Pons (tissue), 1 donor: ENCODE results near the gene CSNK1D.

Experiments
- DNase-seq: peaks from one replicate; pipeline ENCODE4 v3.0.0-alpha.2; 2016; ENCODE audit warnings: low spot score

Gene CSNK1D

DNA sequence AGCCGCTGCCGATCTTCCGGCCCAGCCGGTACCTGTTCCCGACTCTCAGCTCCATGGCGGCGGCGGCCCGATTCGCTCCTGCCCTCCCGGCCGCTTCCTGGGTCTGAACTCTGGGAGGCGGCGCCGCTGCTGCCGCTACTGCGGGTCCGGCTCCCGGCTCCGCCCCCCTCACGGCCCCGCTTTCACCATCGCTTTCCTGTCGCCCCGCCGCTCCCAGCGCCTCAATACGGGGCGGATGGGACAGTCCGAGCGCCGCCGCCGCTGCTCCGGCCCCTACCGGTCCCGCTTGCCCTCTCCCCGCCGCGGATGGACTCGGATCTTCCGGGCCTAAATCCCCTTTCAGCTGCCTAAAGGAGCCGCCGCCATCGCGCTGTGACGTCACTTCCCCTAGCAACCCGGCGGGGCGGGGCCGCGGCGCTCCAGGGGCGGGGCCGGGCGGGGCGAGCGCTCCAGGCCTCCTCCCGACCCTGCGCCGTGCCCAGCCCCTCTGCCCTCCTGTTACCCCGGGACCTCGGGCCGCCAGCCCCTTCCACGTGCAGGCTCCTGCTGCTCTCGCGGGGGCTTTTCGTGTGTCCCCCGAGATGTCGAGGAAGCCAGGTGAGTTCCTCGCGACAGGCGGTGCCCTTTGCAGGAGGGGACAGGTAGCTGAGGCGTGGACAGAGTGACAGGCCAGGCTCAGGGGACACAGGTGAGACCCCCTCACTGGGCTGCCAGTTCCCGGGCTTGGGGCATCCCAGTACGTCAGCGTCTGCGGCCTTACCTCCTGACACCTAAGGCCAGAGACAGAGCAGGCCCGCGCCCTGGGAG is at the start of gene CSNK1D:
Gene CSNK1D, minus strand, starts transcription at position 374 of the 807 bp plus-strand sequence. Its CDS starts 319 bp downstream, at position 55.
- DNase-seq = peak; percentile 76

DNA sequence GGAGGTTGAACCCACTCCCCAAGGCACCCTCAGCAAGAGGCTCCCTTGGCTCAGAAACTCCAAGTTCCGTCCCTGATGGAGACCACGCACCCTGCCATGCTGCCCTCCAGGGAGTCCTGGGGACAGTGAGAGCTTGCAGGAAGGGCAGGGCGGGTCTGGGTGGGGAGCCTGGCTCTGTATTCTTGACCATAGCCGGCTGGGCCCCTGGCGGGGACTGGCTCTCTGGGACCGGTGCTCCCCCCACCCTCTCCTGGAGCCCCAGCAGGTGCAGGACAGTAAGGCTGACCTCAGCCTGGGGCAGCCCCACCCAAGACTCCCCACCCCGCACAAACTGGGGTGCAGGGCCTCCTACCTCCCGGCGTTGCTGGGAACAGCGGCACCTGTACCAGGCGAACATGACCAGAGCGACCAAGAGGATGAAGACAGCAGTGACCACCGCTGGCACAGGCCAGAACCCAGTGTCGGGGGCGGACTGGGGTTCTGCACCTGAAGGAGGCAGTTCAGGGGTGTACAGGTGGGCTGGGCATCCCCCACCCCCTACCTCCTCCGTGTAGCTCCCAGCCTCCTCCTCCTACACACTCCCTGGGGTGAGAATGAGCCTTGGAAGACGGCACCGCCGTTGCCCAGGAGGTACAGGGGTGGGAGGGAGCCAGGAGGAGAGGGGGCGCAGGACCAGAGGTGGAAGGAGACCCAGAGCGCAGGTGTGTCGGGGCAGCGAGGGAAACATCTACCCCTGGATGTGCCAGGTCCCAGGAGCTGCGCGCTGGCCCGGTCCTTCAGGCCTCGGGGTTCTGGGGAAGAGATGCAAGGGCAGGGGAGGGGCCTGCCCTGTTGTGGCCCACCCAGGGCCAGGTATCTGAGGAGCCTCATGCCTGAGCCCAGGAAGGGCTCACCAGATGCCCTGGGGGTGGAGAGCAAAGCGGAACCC is 49.3 kb upstream of the CSNK1D start:
- DNase-seq = no peak

DNA sequence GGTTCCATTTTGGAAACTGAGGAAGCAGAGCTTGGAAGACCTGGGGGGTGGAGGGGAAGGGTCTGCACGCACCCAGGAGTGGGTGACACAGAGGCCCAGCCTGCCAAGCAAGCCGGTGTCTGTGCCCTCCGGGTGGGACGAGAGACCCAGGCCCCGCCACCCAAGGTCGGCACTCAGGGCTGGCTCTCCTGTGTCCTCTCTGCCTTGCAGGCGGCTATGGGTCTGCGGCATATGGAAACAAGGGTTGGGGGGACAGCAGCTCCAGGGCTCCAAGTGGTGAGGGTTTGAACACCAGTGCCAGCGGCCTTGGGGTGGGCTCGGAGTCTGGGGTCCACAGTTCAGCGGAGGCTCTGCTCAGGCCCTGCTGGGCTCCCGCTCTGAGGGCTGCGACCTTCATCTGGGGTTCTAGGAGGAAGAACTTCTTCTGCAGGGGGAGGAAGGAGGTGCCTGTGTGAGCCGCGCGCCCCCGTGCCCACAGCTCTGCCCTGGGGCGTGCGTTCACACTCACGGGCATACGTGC is 48.5 kb upstream of the CSNK1D start:
- no peak for DNase-seq

DNA sequence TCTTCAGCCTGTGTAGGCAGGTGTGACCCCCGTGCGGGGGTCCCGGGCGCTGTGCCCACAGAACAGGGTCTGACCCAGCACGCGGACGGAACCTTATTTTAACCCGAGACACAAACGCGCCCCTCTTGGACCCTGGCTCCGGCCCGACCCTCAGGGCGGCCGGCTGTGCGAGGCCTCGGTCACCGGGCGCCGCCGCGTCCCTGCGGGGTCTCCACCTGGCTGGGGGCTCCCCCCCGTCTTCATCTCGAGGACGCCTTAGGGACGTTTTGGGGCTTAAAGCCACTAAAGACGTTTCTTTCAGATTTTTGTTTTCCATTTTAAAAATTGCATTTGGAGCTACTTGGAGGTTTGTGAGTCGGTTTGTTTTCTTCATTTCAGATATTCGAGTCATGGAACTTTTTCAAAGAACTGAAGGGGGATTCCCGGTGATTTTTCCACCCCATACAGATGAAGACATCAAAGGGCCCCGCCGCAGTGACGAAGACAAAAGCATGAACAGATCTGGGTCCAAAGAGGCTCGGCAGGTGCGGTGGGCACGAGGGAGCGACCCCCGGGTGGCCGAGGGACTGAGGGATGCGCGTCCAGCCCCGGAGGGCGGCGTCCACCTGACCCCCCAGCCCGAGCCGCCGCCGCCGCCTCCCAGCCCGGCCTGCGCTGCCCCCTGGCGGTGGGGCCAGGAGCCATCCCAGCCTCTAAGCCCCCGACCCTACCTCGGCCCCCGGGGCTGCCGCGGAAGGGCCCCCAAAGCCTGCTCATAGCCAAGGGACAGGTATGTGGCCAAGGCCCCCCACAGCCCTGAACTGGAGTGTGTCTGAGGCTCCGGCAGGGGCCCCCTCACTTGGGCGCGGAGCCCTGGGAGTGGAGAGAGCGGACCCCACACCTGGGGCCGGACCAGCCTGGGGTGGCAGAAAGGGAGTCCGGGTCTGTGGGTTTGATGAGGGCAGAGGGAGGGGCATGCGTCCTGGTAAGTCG is 47.7 kb upstream of the CSNK1D start:
- no peak for DNase-seq

DNA sequence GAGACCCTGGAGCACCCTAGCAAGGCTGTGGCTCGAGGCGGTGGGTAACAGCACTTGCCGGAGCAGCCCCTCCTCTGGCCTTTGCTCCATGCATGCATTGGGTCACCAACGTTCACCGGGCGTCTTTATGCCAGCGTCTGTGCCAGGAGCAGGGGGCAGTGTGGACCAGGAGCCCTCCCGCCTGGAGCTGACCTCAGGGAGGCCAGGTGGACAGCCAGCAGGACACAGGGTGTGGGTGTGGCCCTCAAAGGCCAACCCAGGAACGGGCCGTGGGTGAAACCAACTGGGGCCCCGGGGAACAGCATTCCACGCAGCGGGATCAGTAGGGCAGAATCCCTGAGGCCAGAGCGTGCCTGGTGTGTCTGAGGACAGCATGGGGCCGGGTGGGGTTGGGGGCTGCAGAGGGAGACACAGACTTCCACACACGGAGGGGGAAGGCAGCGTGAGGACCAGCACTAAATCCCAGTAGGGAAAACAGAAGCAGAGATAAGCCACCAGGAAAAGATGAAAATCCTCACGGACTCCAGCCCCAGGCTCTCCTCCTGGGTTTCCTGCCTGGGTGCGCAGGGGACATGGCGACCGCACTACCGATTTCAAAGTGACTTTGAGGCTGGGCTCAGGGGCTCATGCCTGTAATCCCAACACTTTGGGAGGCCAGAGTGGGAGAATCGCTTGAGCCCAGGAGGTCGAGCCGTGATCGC is 46.8 kb upstream of the CSNK1D start:
- DNase-seq = no peak

DNA sequence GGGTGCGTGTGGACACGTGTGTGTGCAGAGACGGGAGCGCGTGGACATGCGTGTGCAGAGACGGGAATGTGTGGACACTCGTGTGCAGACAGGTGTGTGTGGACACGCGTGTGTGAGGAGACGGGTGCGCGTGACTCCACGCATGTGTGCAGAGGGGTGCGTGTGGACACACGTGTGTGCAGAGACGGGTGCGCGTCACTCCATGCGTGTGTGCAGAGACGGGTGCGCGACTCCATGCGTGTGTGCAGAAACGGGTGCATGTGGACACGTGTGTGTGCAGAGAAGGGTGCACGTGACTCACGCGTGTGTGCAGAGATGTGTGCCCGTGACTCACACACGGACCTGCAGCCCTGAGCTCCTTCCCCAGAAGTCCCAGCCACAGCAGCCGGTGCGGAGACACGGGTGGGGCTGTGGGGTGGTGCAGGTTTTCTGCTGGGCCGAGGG is 46.1 kb upstream of the CSNK1D start:
- no peak for DNase-seq

DNA sequence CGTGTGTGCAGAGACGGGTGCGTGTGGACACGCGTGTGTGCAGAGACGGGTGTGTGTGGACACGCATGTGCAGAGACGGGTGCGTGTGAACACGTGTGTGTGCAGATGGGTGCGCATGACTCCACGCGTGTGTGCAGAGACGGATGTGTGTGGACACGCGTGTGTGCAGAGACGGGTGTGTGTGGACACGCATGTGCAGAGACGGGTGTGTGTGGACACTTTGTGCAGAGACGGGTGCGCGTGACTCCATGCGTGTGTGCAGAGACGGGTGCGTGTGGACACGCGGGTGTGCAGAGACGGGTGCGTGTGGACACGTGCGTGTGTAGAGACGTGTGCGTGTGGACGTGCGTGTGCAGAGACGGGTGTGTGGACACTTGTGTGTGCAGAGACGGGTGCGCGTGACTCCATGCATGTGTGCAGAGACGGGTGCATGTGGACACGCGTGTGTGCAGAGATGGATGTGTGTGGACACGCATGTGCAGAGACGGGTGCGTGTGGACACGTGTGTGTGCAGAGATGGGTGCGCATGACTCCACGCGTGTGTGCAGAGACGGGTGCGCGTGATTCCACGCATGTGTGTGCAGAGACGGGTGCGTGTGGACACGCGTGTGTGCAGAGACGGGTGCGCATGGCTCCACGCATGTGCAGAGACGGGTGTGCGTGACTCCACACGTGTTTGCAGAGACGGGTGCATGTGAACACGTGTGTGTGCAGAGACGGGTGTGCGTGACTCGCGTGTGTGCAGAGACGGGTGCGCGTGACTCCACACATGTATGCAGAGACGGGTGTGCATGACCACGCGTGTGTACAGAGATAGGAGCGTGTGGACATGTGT is 45.5 kb upstream of the CSNK1D start:
- DNase-seq = no peak

DNA sequence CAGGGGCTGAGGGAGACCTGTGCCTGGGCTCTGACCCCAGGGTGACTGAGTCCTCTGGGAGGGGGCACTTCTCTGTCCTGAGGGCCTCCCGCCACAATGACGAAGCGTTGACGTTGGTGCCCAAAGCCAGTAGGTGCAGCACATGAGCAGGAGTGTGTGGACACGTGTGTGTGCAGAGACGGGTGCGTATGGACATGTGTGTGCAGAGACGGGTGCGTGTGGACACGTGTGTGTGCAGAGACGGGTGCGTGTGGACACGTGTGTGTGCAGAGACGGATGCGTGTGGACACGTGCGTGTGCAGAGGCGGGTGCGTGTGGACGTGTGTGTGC is 44.6 kb upstream of the CSNK1D start:
- DNase-seq = no peak

DNA sequence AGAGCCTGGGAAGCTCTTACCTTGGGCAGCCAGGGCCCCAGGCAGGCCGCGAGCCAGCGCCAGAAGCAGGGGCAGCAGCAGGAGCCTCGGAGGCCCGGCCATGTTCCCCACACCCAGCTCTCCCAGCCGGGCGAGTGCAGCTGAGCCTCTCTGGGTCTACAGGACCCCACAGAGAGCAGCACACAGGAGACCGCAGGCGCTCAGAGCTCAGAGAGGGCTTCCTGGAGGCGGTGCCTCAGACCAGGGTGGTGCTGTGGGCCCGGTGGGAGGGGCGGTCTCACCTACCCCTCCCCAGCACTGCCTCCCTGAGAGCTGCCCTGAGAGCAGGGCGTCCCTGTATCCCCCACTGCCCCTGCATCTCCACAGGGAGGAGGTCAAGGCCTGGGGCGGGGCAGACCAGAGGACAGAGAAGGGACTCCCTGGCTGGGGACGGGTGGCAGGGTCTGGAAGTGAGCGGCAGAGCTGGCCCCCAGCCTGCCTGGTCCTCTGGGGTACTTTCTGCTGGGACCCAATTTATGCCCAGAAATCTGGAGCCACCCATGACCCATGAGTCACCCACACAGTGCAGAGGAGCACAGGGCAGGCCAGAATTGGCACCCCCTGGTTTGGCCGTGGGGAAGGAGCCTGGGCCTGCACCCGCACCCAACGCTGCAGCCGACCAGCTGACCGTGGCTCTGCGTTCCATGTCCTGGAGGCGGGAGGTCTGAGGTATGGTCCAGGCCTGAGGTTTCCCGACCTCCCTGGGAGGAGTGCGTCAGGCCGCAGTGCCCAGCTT is 44.1 kb upstream of the CSNK1D start, which contains the start of gene CD7:
Gene CD7, minus strand, starts transcription at position 215 of the 775 bp plus-strand sequence. Its CDS starts 113 bp downstream, at position 102.
- DNase-seq = no peak

DNA sequence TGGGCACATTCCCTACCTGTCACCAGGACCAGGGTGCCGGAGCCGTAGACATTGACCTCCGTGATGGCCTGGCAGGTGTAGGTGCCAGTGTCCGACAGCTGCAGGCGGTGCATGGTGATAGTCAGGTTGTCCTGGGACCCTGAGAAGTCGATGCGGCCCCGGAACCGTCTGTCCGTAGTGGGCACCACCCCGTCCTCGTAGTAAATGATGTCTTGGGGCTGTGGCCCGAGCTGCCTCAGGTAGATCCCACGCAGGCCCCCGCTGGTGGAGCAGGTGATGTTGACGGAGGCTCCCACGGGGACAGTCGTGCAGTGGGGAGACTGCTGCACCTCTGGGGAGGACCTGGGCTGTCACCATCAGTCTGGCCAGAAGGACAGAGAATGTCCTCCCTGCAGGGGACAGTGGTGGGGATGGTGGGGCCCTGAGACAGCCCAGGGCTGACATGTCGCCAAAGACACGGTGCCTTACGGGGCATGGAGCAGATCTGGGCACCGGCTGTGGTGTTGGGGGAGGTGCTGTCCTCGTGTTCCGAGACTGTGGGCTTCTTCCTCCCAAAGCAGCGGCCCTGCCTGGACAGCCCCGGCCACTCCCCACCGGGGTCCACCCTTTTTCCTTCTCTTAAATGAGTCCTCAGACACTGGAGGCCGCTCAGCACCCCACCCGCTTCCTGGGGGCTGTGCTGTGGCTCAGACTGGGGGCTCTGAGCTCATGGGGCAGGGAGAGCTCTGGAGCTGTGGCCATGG is 43.3 kb upstream of the CSNK1D start:
- no peak for DNase-seq

DNA sequence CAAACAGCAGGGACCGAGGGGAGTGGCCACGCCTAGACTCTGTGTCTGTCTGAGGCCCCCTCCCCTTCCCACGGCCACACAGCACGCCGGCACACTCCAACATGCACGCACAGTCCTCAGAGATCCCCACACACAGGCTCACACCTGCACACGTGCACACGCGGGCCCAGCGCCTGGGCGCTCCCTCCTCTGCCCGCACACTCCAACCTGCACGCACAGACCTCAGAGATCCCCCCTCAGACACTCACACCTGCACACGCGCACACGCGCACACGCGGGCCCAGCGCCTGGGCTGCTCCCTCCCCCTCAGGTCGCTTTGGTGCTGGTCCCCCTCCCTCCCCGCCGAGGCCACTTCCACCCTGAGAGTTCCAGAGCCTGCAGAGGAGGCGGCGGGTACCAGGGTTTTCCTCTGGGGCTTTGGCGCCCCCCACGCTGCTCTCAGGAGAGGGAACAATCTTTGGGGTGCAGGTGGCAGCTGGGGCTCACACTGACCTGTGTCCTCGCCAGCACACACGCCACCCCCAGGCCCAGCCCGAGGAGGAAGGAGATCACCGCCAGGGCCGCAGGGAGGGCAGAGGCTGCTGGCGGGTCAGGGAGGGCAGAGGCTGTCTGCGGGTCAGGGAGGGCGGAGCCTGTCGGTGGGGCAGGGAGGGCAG is 42.3 kb upstream of the CSNK1D start:
- DNase-seq = no peak

DNA sequence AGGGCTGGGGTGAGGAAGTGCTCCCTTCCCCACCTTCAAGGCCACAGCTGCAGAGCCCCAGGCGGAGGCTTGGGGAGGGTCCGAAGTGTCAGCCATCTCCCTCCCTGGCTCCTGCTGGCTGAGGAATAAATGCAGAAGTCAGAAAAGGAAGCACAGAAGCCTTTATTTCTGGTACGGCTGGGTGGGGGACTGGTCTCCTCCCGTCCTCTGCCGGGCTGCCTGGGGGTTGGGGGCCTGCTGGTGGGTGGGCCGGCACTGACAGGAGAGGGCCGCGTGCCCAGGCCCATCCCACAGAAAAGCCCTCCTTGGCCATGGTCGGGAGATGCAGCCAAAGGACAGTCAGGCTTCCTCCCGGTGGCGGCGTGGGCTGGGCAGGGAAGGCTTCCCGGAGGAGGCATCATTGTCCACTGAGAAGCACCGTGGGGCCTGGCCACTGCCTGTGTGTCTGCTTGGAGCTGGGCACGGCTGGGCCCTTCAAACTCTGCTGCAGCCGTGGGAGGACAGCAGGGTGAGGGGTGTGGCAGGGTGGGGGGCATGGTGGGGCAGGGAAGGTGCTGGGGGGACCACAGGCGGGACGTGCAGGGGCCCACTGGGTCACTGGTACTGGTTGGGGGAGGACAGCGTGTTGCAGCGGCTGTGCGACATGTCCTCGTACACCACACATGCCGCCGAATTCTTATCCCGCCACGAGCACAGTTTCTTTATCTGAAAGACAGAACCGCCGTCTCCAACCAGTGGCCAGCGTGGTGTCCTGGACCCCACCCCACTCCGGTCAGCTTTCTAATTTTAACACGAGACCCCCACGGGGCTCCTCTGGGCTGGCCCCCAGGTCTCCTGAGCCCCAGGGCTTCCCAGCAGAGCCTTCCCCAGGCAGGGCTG is 41.5 kb upstream of the CSNK1D start:
- DNase-seq = no peak

DNA sequence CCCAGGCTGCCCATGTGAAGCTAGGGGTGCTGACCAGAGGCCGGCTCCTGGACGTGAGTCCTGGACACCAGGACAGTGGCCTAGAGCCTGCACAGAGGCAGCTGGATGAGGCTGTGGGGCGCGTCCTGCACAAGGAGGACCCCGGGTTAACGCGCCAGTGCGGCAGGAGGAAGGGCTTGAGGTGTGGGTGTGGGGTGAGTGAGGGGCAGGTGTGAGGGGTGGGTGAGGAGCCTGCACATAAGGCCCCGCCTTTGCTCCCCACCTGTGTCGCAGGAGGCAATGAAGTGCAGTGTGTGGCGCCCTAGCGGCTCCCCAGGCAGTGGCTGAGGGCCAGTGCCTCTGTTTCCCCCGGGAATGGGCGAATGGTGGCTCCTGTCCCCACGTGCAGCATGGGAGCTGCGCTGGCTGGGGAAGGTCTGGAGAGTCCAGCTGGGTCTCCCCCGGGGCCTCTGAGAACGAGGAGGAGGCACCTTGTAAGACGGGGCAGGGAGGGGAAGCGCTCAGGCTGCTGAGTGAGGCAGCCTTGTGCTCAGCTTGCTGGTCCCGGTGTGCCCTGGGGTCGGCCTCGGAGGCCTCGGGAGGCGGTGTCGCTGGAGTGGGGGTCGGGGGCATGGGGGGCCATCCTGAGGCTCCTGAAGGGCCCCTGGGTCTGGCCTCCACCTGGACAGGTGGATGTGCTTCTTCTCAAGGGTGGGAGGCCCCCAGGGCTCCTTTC is 40.7 kb upstream of the CSNK1D start:
- no peak for DNase-seq

DNA sequence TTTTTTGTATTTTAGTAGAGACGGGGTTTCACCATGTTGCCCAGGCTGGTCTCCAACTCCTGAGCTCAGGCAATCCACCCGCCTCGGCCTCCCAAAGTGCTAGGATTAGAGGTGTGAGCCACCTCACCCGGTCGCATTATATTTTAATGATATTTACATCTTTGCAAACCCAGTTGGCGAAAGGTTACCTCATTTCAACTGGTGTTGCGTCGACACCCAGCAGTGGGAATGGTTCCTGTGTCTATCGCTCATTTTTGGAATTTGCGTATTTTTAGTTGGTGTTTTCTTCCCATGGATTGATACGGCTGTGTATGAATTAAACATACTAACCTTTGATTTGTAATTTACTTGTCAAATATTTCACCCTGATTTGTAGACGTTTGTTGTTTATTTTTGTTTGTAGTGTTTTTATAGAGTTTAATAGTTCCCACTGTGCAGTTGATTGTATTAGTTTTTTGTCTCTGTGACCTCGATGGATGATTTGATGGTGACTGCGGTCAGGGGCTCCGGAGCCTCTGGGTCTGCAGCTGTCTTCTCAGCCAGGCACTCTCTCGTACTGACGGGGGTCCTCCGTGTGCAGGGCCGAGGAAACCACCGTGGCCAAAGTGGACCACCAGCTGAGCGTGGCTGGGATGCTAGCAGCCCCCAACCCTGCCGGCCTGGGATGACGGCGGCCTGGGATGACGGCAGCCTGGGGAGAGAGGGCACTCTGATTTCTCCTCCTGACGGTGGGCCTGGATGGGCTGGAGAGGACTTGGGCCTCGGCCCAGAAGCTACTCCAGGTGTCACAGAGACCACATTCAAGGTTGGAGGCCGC is 39.9 kb upstream of the CSNK1D start:
- DNase-seq = no peak

DNA sequence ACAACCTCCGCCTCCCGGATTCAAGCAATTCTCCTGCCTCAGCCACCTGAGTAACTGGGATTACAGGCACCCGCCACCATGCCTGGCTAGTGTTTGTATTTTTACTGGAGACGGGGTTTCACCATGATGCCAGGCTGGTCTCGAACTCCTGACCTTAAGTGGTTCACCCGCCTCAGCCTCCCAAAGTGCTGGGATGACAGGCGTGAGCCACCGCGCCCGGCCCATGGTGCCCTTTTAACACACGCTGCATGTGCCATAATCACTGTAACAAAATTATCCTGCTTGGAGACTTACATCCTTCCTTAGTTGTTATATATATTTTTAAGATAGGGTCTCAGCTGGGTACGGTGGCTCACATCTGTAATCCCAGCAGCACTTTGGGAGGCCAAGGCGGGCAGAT is 38.5 kb upstream of the CSNK1D start:
- no peak for DNase-seq
